Posterior cingulate gyrus (tissue), 11 donors: Measurements from ENCODE around the gene ASTN1.
"Not testable (repeated sequence)": the region's sequence is repeated elsewhere in the genome, so short reads cannot be mapped to it uniquely, and the experiment has no call there.

Experiments used
- DNase-seq, 10 donors: peaks; one replicate each; pipeline versions ENCODE4 v3.0.0 to v3.0.0-alpha.2; 2020 to 2021; ENCODE audit warnings: mixed read lengths in 3 of 10
- intact Hi-C: fragments of 100-400 bp; cut with DNase I; formaldehyde crosslinking; loops from one replicate; pipeline ENCODE4 v1.15.1; 2023

ASTN1 gene

GRCh38 chr1:177122461-177123251, 41.9 kb downstream of the ASTN1 start:
- DNase-seq = no peak
- intact Hi-C loops = no loop called here

GRCh38 chr1:177119311-177119710, 45.2 kb downstream of the ASTN1 start:
- intact Hi-C loops = no loop called here
- DNase-seq = peak in 8 of 10 donors; percentile 21 to 92 (median 44)

- intact Hi-C loops = no loop called here
- DNase-seq = no peak
Observed at GRCh38 chr1:177118901-177119300, 45.6 kb downstream of the ASTN1 start.

GRCh38 chr1:177116941-177117340, 47.6 kb downstream of the ASTN1 start:
- intact Hi-C loops = no loop called here
- peak in 1 of 10 donors; percentile 12 for DNase-seq

GRCh38 chr1:177106614-177107365, 57.7 kb downstream of the ASTN1 start:
- no peak for DNase-seq
- intact Hi-C loops = no loop called here

GRCh38 chr1:177106196-177106595, 58.3 kb downstream of the ASTN1 start:
- intact Hi-C loops = no loop called here
- no peak for DNase-seq

GRCh38 chr1:177103005-177103852, 61.3 kb downstream of the ASTN1 start:
- intact Hi-C loops = no loop called here
- DNase-seq = no peak

GRCh38 chr1:177092001-177092400, 72.5 kb downstream of the ASTN1 start:
- intact Hi-C loops = no loop called here
- no peak for DNase-seq

- intact Hi-C loops = no loop called here
Observed at GRCh38 chr1:177091040-177091439, 73.5 kb downstream of the ASTN1 start.

GRCh38 chr1:177088966-177089365, 75.5 kb downstream of the ASTN1 start:
- DNase-seq = no peak
- intact Hi-C loops = no loop called here

More at GRCh38 chr1:177091040-177091439, 73.5 kb downstream of the ASTN1 start:
- no peak for DNase-seq

- intact Hi-C loops = no loop called here
- no peak for DNase-seq
Observed at GRCh38 chr1:177082855-177083693, 81.4 kb downstream of the ASTN1 start.

- DNase-seq = no peak
Observed at GRCh38 chr1:177080564-177080963, 83.9 kb downstream of the ASTN1 start.

GRCh38 chr1:177077734-177078499, 86.6 kb downstream of the ASTN1 start:
- intact Hi-C loops = no loop called here
- no peak for DNase-seq

More at GRCh38 chr1:177080564-177080963, 83.9 kb downstream of the ASTN1 start:
- intact Hi-C loops = no loop called here

GRCh38 chr1:177077006-177077405, 87.5 kb downstream of the ASTN1 start:
- DNase-seq = no peak
- intact Hi-C loops = no loop called here

- DNase-seq, intact Hi-C loops: not testable (repeated sequence)
Observed at GRCh38 chr1:177074811-177075210, 89.7 kb downstream of the ASTN1 start.

GRCh38 chr1:177069490-177069889, 95.0 kb downstream of the ASTN1 start:
- DNase-seq = no peak
- intact Hi-C loops = no loop called here

GRCh38 chr1:177067752-177068410, 96.6 kb downstream of the ASTN1 start:
- DNase-seq = no peak
- intact Hi-C loops = no loop called here

- no peak for DNase-seq
- intact Hi-C loops = no loop called here
Observed at GRCh38 chr1:177065430-177065829, 99.1 kb downstream of the ASTN1 start.

- intact Hi-C loops = no loop called here
- DNase-seq = no peak
Observed at GRCh38 chr1:177063648-177064047, 100.9 kb downstream of the ASTN1 start.
